ENCODE measurements around the gene HSPA5.
"Not testable (repeated sequence)": the region's sequence is repeated elsewhere in the genome, so short reads cannot be mapped to it uniquely, and the experiment has no call there.

Gene HSPA5

GRCh38 chr9:125204477-125204876, 36.7 kb downstream of the HSPA5 start:
- TF ChIP-seq POLR2AphosphoS5 (IDR thresholded peaks at IDR 0.05; ENCODE audit: low read depth, low read length) (no peak), POLR2A (IDR thresholded peaks at IDR 0.05; ENCODE audit: low read depth, low read length) (no peak), TAF1 (IDR thresholded peaks at IDR 0.05; ENCODE audit: borderline replicate concordance, low read depth, low read length) (no peak)
- FAIRE-seq = no peak
- no peak for DNase-seq (ENCODE audit: insufficient read length)

- TF ChIP-seq POLR2A (IDR thresholded peaks at IDR 0.05; ENCODE audit: low read depth, low read length) = no peak
- no peak for TF ChIP-seq TAF1 (IDR thresholded peaks at IDR 0.05; ENCODE audit: borderline replicate concordance, low read depth, low read length)
- DNase-seq (ENCODE audit: insufficient read length) (no peak), FAIRE-seq (no peak)
Observed at GRCh38 chr9:125202846-125203618, 38.1 kb downstream of the HSPA5 start.

- DNase-seq (ENCODE audit: insufficient read length) = peak; percentile 96
- peak; percentile 85 for FAIRE-seq
- peak; percentile 75 for TF ChIP-seq POLR2AphosphoS5 (IDR thresholded peaks at IDR 0.05; ENCODE audit: low read depth, low read length)
- TF ChIP-seq TAF1 (IDR thresholded peaks at IDR 0.05; ENCODE audit: borderline replicate concordance, low read depth, low read length) = peak; percentile 41; the same call in 1 of the 2 replicates
- peak; percentile 83 for TF ChIP-seq POLR2A (IDR thresholded peaks at IDR 0.05; ENCODE audit: low read depth, low read length)
Observed at GRCh38 chr9:125200216-125201047, 40.7 kb downstream of the HSPA5 start, which contains the start of gene RABEPK. Gene RABEPK (plus strand): TSS chr9:125200542. CDS start chr9:125203014, 2,472 bp downstream.

GRCh38 chr9:125195591-125195990, 45.6 kb downstream of the HSPA5 start:
- not testable (repeated sequence) for DNase-seq (ENCODE audit: insufficient read length); FAIRE-seq

DNA sequence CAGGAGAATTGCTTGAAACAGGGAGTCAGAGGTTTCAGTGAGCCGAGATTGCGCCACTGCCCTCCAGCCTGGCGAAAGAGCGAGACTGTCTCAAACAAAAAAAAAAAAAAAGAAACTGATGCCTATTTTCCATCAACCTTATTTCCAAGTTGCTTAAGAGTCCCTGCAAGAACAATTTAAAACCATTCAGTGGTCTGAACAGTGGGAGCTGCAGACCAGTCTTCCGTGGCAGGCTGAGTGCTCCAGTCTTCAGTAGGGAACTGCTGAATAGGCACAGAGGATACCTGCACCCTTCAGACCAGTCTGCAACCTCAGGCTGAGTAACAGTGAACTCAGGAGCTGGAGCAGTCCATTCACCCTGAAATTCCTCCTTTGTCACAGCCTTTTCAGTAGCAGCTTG, 46.7 kb downstream of the HSPA5 start:
- not testable (repeated sequence) for FAIRE-seq; DNase-seq (ENCODE audit: insufficient read length)

- DNase-seq (ENCODE audit: insufficient read length) (no peak), FAIRE-seq (peak; percentile 42)
- no peak for TF ChIP-seq POLR2A (IDR thresholded peaks at IDR 0.05; ENCODE audit: low read depth, low read length)
- TF ChIP-seq TAF1 (IDR thresholded peaks at IDR 0.05; ENCODE audit: borderline replicate concordance, low read depth, low read length) = no peak
- no peak for TF ChIP-seq POLR2AphosphoS5 (IDR thresholded peaks at IDR 0.05; ENCODE audit: low read depth, low read length)
Observed at GRCh38 chr9:125190361-125190801, 50.8 kb downstream of the HSPA5 start.

DNA sequence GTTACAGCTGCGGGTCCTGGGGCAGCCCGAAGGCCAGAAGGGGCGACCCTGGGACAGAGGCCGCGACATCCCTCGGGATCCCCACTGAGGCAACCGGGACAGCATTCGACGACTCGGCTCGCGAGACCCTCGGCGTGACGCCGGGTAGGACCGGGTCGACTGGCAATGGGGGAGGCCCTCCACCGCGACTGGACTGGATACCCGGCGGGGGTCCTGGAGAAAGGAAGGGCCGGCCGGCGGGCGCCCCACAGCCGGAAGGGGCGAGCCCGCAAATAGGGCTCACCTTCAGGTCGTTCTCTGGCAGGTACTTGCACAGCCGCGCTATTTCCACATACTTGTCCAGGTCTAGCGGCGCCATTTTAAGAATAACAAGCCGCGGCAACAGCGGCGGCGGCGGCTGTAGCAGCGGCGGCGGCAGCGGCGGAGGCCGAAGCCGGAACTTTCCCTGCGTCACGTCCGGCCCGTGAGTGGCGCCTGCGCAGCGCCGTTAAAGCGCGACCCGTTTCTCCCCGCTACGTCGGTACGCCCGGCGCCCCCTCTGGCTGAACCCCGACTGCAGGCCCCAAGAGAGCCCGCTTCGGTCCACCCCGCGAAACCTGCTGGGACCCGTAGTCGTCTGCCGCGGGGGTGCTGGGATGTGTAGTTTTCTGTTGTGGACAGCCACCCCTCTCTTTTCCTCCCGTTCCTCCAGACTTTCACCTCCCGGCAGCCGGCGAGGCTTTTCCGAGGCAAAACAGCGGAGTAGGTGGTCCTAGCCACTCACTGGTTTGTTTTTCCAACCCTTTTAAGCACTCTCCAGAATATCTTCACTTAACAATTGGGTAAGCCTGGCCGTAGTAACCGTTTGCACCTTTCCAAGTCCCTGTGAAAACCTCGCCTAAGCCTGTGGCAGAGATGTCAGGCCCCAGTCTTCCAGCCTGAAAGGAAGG, 51.5 kb downstream of the HSPA5 start, which contains the start of gene PPP6C:
TSS of gene PPP6C (minus strand) at position 443 of the 929 bp plus-strand sequence. CDS start at position 358, 85 bp downstream.
- DNase-seq (ENCODE audit: insufficient read length) = peak; percentile 98
- FAIRE-seq = peak; percentile 93
- no peak for TF ChIP-seq TAF1 (IDR thresholded peaks at IDR 0.05; ENCODE audit: borderline replicate concordance, low read depth, low read length)
- TF ChIP-seq POLR2AphosphoS5 (IDR thresholded peaks at IDR 0.05; ENCODE audit: low read depth, low read length) = peak; percentile 65; the same call in 1 of the 2 replicates
- peak; percentile 73; the same call in 1 of the 2 replicates for TF ChIP-seq POLR2A (IDR thresholded peaks at IDR 0.05; ENCODE audit: low read depth, low read length)

DNA sequence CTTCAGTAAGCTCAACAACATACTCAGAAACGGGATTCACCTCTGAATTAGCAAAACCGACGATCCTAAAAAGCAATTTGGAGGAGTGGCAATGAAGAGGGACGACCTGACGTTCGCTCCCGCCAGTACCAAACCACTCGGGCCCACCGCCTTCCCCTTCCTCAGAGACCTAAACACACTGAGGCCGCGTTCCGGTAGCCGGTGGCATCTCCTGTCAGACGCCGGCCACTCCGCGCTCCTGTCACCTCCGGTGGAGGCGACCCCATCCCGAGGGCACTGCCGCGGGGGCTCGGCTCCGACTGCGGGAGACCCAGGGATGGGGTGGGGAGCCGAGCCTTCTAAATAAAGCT, 52.2 kb downstream of the HSPA5 start:
- peak; percentile 32 for DNase-seq (ENCODE audit: insufficient read length)
- no peak for TF ChIP-seq POLR2A (IDR thresholded peaks at IDR 0.05; ENCODE audit: low read depth, low read length)
- no peak for TF ChIP-seq TAF1 (IDR thresholded peaks at IDR 0.05; ENCODE audit: borderline replicate concordance, low read depth, low read length)
- FAIRE-seq = no peak
